ENCODE measurements around the gene NTRK3. TPM values are rescaled to one million over a fixed set of nuclear protein-coding genes. Genes with fewer than 3 reads are reported as not detected.

NTRK3 gene
- polyA plus RNA-seq: 42.3 and 42.7 TPM in 2 replicates
- polyA minus RNA-seq: 135 and 140 TPM in 2 replicates

- peak within 1 kb of the TSS; percentile 66 for H2AFZ ChIP-seq (ENCODE audit: low read depth, low read length)
- H3F3A ChIP-seq (ENCODE audit: insufficient read depth, low read length, poor library complexity, severe bottlenecking): peaks cover 3% of the 10 kb centered on the region
- TF ChIP-seq RAD21 (conservative IDR thresholded peaks at IDR 0.05): no peak
- peak; percentile 48 for TF ChIP-seq CTCF (IDR thresholded peaks at IDR 0.05; ENCODE audit: poor library complexity, severe bottlenecking)
- TF ChIP-seq, protein P1, sequence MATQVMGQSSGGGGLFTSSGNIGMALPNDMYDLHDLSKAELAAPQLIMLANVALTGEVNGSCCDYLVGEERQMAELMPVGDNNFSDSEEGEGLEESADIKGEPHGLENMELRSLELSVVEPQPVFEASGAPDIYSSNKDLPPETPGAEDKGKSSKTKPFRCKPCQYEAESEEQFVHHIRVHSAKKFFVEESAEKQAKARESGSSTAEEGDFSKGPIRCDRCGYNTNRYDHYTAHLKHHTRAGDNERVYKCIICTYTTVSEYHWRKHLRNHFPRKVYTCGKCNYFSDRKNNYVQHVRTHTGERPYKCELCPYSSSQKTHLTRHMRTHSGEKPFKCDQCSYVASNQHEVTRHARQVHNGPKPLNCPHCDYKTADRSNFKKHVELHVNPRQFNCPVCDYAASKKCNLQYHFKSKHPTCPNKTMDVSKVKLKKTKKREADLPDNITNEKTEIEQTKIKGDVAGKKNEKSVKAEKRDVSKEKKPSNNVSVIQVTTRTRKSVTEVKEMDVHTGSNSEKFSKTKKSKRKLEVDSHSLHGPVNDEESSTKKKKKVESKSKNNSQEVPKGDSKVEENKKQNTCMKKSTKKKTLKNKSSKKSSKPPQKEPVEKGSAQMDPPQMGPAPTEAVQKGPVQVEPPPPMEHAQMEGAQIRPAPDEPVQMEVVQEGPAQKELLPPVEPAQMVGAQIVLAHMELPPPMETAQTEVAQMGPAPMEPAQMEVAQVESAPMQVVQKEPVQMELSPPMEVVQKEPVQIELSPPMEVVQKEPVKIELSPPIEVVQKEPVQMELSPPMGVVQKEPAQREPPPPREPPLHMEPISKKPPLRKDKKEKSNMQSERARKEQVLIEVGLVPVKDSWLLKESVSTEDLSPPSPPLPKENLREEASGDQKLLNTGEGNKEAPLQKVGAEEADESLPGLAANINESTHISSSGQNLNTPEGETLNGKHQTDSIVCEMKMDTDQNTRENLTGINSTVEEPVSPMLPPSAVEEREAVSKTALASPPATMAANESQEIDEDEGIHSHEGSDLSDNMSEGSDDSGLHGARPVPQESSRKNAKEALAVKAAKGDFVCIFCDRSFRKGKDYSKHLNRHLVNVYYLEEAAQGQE (IDR thresholded peaks at IDR 0.05; ENCODE audit: borderline replicate concordance): no peak
- TF ChIP-seq EP300 (conservative IDR thresholded peaks at IDR 0.05; ENCODE audit: poor library complexity, severe bottlenecking): peak; percentile 14
- TF ChIP-seq TAF1 (IDR thresholded peaks at IDR 0.05; ENCODE audit: low read depth): no peak
- TF ChIP-seq SMC3 (conservative IDR thresholded peaks at IDR 0.05; ENCODE audit: poor library complexity): peak; percentile 16
- no peak for TF ChIP-seq EZH2 (IDR thresholded peaks at IDR 0.05; ENCODE audit: borderline replicate concordance, insufficient read depth, low read length, poor library complexity, severe bottlenecking)
- peak; percentile 36 for TF ChIP-seq MXI1 (conservative IDR thresholded peaks at IDR 0.05; ENCODE audit: poor library complexity, severe bottlenecking)
- TF ChIP-seq POLR2AphosphoS5 (IDR thresholded peaks at IDR 0.05): peak; percentile 66
- no peaks in the 10 kb centered on the region for H3K9me2 ChIP-seq (ENCODE audit: insufficient read depth, low read length)
- peak within 1 kb of the TSS; percentile 86 for H3K4me2 ChIP-seq (ENCODE audit: low read length)
- H3K79me2 ChIP-seq (replicated peaks; ENCODE audit: insufficient read depth, low read length): peaks cover 40% of the 10 kb centered on the region
- H3K36me3 ChIP-seq (ENCODE audit: insufficient read depth, low read length): no peaks in the 10 kb centered on the region
- H3K27me3 ChIP-seq (ENCODE audit: insufficient read depth, low read depth, low read length): peaks cover 15% of the 10 kb centered on the region
- H3K9me3 ChIP-seq (ENCODE audit: low read length): peaks cover 3% of the 10 kb centered on the region
- H3K27ac ChIP-seq (ENCODE audit: low read length): peak within 1 kb of the TSS; percentile 92
- peak within 1 kb of the TSS; percentile 94 for H3K9ac ChIP-seq (ENCODE audit: low read length)
- peaks cover 11% of the 10 kb centered on the region for H4K20me1 ChIP-seq (ENCODE audit: insufficient read depth)
- H3K4me3 ChIP-seq (ENCODE audit: low read length): peak within 1 kb of the TSS; percentile 88
Measured at GRCh38 chr15:88256279-88257230, at the start of gene NTRK3. Gene NTRK3 (minus strand): TSS chr15:88256739. CDS start chr15:88256153, 586 bp downstream.

- no peaks in the 10 kb centered on the region for H3K36me3 ChIP-seq (ENCODE audit: insufficient read depth, low read length)
- H3F3A ChIP-seq (ENCODE audit: insufficient read depth, low read length, poor library complexity, severe bottlenecking): no peaks in the 10 kb centered on the region
- no peak overlapping the region for H2AFZ ChIP-seq (ENCODE audit: low read depth, low read length)
- no peaks in the 10 kb centered on the region for H3K9me3 ChIP-seq (ENCODE audit: low read length)
- no peak overlapping the region for H3K4me2 ChIP-seq (ENCODE audit: low read length)
- H3K9me2 ChIP-seq (ENCODE audit: insufficient read depth, low read length): no peaks in the 10 kb centered on the region
- H3K79me2 ChIP-seq (replicated peaks; ENCODE audit: insufficient read depth, low read length): no peaks in the 10 kb centered on the region
- H3K4me3 ChIP-seq (ENCODE audit: low read length): no peak overlapping the region
- H3K27ac ChIP-seq (ENCODE audit: low read length): no peak overlapping the region
- H3K9ac ChIP-seq (ENCODE audit: low read length): no peak overlapping the region
- no peak for TF ChIP-seq CTCF (IDR thresholded peaks at IDR 0.05; ENCODE audit: poor library complexity, severe bottlenecking)
- no peak for TF ChIP-seq SMC3 (conservative IDR thresholded peaks at IDR 0.05; ENCODE audit: poor library complexity)
- no peak for TF ChIP-seq TAF1 (IDR thresholded peaks at IDR 0.05; ENCODE audit: low read depth)
- no peak for TF ChIP-seq RAD21 (conservative IDR thresholded peaks at IDR 0.05)
- TF ChIP-seq EZH2 (IDR thresholded peaks at IDR 0.05; ENCODE audit: borderline replicate concordance, insufficient read depth, low read length, poor library complexity, severe bottlenecking): no peak
- no peak for TF ChIP-seq EP300 (conservative IDR thresholded peaks at IDR 0.05; ENCODE audit: poor library complexity, severe bottlenecking)
- TF ChIP-seq POLR2AphosphoS5 (IDR thresholded peaks at IDR 0.05): no peak
- TF ChIP-seq, protein P1 (IDR thresholded peaks at IDR 0.05; ENCODE audit: borderline replicate concordance): no peak
- no peak for TF ChIP-seq MXI1 (conservative IDR thresholded peaks at IDR 0.05; ENCODE audit: poor library complexity, severe bottlenecking)
- H3K27me3 ChIP-seq (ENCODE audit: insufficient read depth, low read depth, low read length): no peaks in the 10 kb centered on the region
- H4K20me1 ChIP-seq (ENCODE audit: insufficient read depth): no peaks in the 10 kb centered on the region
Measured at GRCh38 chr15:88303395-88303794, 46.9 kb upstream of the NTRK3 start.

Data from neural cell (in vitro differentiated cells).